Stimulated activated CD4-positive, alpha-beta T cell treated with anti-CD3 and anti-CD28 coated beads, Interleukin-15, amount 100 ng/mL, for 24 hours (primary cell): ENCODE results near the gene ASTN2.

ENCODE experiments used
- DNase-seq: peaks from one replicate; pipeline ENCODE4 v3.0.0-alpha.2; 2020

The ASTN2 gene

GRCh38 chr9:117234103-117234502 lies 180.8 kb downstream of the ASTN2 start:
- DNase-seq = no peak

- no peak for DNase-seq
Observed at GRCh38 chr9:117233016-117233415, 181.8 kb downstream of the ASTN2 start.

- DNase-seq = no peak
Observed at GRCh38 chr9:117232281-117232680, 182.6 kb downstream of the ASTN2 start.

- no peak for DNase-seq
Observed at GRCh38 chr9:117231012-117231411, 183.8 kb downstream of the ASTN2 start.

- DNase-seq = no peak
Observed at GRCh38 chr9:117224695-117225094, 190.2 kb downstream of the ASTN2 start.

- DNase-seq = no peak
Observed at GRCh38 chr9:117218951-117219350, 195.9 kb downstream of the ASTN2 start.

GRCh38 chr9:117214416-117214815 lies 200.4 kb downstream of the ASTN2 start:
- DNase-seq = no peak

- no peak for DNase-seq
Observed at GRCh38 chr9:117211280-117211679, 203.6 kb downstream of the ASTN2 start.

- DNase-seq = no peak
Observed at GRCh38 chr9:117205806-117206205, 209.1 kb downstream of the ASTN2 start.

- DNase-seq = no peak
Observed at GRCh38 chr9:117204971-117205370, 209.9 kb downstream of the ASTN2 start.

GRCh38 chr9:117191504-117192261 lies 223.2 kb downstream of the ASTN2 start:
- no peak for DNase-seq

GRCh38 chr9:117189121-117189520 lies 225.7 kb downstream of the ASTN2 start:
- no peak for DNase-seq

GRCh38 chr9:117188394-117188793 lies 226.5 kb downstream of the ASTN2 start:
- no peak for DNase-seq

- no peak for DNase-seq
Observed at GRCh38 chr9:117187498-117187897, 227.4 kb downstream of the ASTN2 start.

- DNase-seq = no peak
Observed at GRCh38 chr9:117184173-117184572, 230.7 kb downstream of the ASTN2 start.

- DNase-seq = no peak
Observed at GRCh38 chr9:117182046-117182445, 232.8 kb downstream of the ASTN2 start.

- DNase-seq = no peak
Observed at GRCh38 chr9:117180896-117181445, 233.9 kb downstream of the ASTN2 start.

- no peak for DNase-seq
Observed at GRCh38 chr9:117178596-117179375, 236.1 kb downstream of the ASTN2 start.

GRCh38 chr9:117170567-117170966 lies 244.3 kb downstream of the ASTN2 start:
- DNase-seq = no peak

GRCh38 chr9:117169089-117169621 lies 245.7 kb downstream of the ASTN2 start:
- no peak for DNase-seq

- DNase-seq = no peak
Observed at GRCh38 chr9:117164512-117164911, 250.3 kb downstream of the ASTN2 start.

GRCh38 chr9:117160254-117160653 lies 254.6 kb downstream of the ASTN2 start:
- no peak for DNase-seq

GRCh38 chr9:117156771-117157535 lies 257.9 kb downstream of the ASTN2 start:
- DNase-seq = no peak
